Measurements from ENCODE around the gene ZNF609. TPM values are rescaled to one million over a fixed set of nuclear protein-coding genes. Genes with fewer than 3 reads are reported as not detected.

ZNF609 gene
- total and polyA plus RNA-seq, 2 of the 13 experiments (the other 11 are each of a cell fraction or from before 2014, with no cell fraction given) = 8.9 to 9.9 TPM

- TF ChIP-seq HMGA1 (CRISPR knock-in tag; conservative IDR thresholded peaks at IDR 0.05) (no peak), STAT5B (CRISPR knock-in tag; IDR thresholded peaks at IDR 0.05) (no peak), ZNF24 (IDR thresholded peaks at IDR 0.05) (no peak), RAD21 (CRISPR knock-in tag; IDR thresholded peaks at IDR 0.05) (no peak), NFAT5 (CRISPR knock-in tag; IDR thresholded peaks at IDR 0.05) (no peak), ISL2 (CRISPR knock-in tag; IDR thresholded peaks at IDR 0.05) (no peak), MIXL1 (CRISPR knock-in tag; IDR thresholded peaks at IDR 0.05) (no peak), SRSF4 (IDR thresholded peaks at IDR 0.05; ENCODE audit: low read depth, low read length, poor library complexity, severe bottlenecking) (no peak), TERF1 (CRISPR knock-in tag; IDR thresholded peaks at IDR 0.05) (no peak), GRHL1 (CRISPR knock-in tag; conservative IDR thresholded peaks at IDR 0.05) (no peak), ZBTB3 (CRISPR knock-in tag; IDR thresholded peaks at IDR 0.05; ENCODE audit: borderline replicate concordance, low read depth) (no peak), MXD4 (CRISPR knock-in tag; IDR thresholded peaks at IDR 0.05) (no peak), ZNF292 (CRISPR knock-in tag; IDR thresholded peaks at IDR 0.05; ENCODE audit: borderline replicate concordance, low read depth) (no peak), MIER2 (CRISPR knock-in tag; IDR thresholded peaks at IDR 0.05) (no peak), ZSCAN22 (CRISPR knock-in tag; IDR thresholded peaks at IDR 0.05) (no peak), XBP1 (CRISPR knock-in tag; IDR thresholded peaks at IDR 0.05) (no peak), YEATS2 (CRISPR knock-in tag; IDR thresholded peaks at IDR 0.05; ENCODE audit: borderline replicate concordance) (peak; percentile 49; the same call in 1 of the 2 replicates), BRCA1 (CRISPR knock-in tag; IDR thresholded peaks at IDR 0.05) (no peak), NFKBIZ (CRISPR knock-in tag; IDR thresholded peaks at IDR 0.05) (peak; percentile 23; the same call in 1 of the 2 replicates), JUN (CRISPR knock-in tag; IDR thresholded peaks at IDR 0.05) (0 out of 2 replicates have a peak, but pooled peaks have one; percentile 51), KDM4B (CRISPR knock-in tag; IDR thresholded peaks at IDR 0.05) (no peak), CENPT (CRISPR knock-in tag; IDR thresholded peaks at IDR 0.05; ENCODE audit: low read depth) (no peak), ATF5 (CRISPR knock-in tag; IDR thresholded peaks at IDR 0.05; ENCODE audit: low read depth) (no peak)
Measured at GRCh38 chr15:64732156-64732860, 271.9 kb downstream of the ZNF609 start (continued).
